Globus pallidus (tissue), 1 donor: ENCODE data around the gene SEMA6B.
"Not testable (repeated sequence)": the region's sequence is repeated elsewhere in the genome, so short reads cannot be mapped to it uniquely, and the experiment has no call there.

Experiments used
- DNase-seq: peaks from one replicate; pipeline ENCODE4 v3.0.0-alpha.2; 2015; ENCODE audit warnings: low spot score

SEMA6B gene

GRCh38 chr19:4547303-4548237 lies 11.9 kb downstream of the SEMA6B start:
- no peak for DNase-seq

GRCh38 chr19:4543842-4544647 lies 15.4 kb downstream of the SEMA6B start:
- no peak for DNase-seq

- no peak for DNase-seq
Observed at GRCh38 chr19:4542896-4543841, 16.3 kb downstream of the SEMA6B start.

GRCh38 chr19:4541806-4542145 lies 17.7 kb downstream of the SEMA6B start:
- not testable (repeated sequence) for DNase-seq

- DNase-seq: no peak
Observed at GRCh38 chr19:4541114-4541805, 18.2 kb downstream of the SEMA6B start.

GRCh38 chr19:4539693-4540581 lies 19.5 kb downstream of the SEMA6B start, which contains the start of gene LRG1:
Gene LRG1 (minus strand): TSS chr19:4540036. CDS start chr19:4540013, 23 bp downstream.
- peak; percentile 20 for DNase-seq

- DNase-seq: no peak
Observed at GRCh38 chr19:4539169-4539692, 20.3 kb downstream of the SEMA6B start.

GRCh38 chr19:4538601-4538954 lies 20.9 kb downstream of the SEMA6B start:
- no peak for DNase-seq

GRCh38 chr19:4537953-4538600 lies 21.4 kb downstream of the SEMA6B start:
- DNase-seq: no peak

- no peak for DNase-seq
Observed at GRCh38 chr19:4536798-4537197, 22.7 kb downstream of the SEMA6B start.

GRCh38 chr19:4534836-4535658 lies 24.4 kb downstream of the SEMA6B start, which contains the start of gene PLIN5:
Gene PLIN5 (minus strand): TSS chr19:4535224. CDS start chr19:4534074, 1,150 bp downstream.
- peak; percentile 34 for DNase-seq

GRCh38 chr19:4533835-4534424 lies 25.6 kb downstream of the SEMA6B start:
- no peak for DNase-seq

GRCh38 chr19:4533334-4533733 lies 26.1 kb downstream of the SEMA6B start:
- DNase-seq: no peak

GRCh38 chr19:4531562-4532165 lies 27.8 kb downstream of the SEMA6B start:
- DNase-seq: no peak

- DNase-seq: no peak
Observed at GRCh38 chr19:4529924-4530522, 29.5 kb downstream of the SEMA6B start.

GRCh38 chr19:4528843-4529242 lies 30.6 kb downstream of the SEMA6B start:
- no peak for DNase-seq

GRCh38 chr19:4527377-4527776 lies 32.1 kb downstream of the SEMA6B start:
- DNase-seq: not testable (repeated sequence)
